HG03571 (cell line): ENCODE measurements around the gene PTER.
A peak's percentile ranks its signal among the peaks of the same experiment; 100 is the strongest.

Experiments
- ATAC-seq: cut with Tn5 transposase; IDR thresholded peaks from one replicate; pipeline ENCODE4 v1.9.1; 2021; ENCODE audit not compliant: unreplicated experiment

PTER gene

DNA sequence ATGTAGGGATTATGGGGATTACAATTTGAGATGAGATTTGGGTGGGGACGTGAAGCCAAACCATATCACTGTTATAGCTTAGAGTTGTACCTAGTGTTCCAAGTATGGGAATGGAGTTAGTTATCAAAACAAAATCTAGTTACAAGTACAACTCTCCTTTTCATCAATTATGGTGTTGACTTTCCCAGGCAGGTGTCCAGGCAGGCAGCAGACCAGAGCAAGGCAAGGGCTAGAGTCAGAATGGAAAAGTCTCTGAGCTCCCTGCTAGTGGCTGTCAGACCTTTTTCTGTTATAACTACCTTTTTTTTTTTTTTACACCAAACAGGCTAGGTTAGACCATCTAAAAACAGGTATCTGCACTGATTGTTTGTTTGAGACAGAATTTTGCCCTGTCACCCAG lies 29.2 kb downstream of the PTER start:
- no peak for ATAC-seq

DNA sequence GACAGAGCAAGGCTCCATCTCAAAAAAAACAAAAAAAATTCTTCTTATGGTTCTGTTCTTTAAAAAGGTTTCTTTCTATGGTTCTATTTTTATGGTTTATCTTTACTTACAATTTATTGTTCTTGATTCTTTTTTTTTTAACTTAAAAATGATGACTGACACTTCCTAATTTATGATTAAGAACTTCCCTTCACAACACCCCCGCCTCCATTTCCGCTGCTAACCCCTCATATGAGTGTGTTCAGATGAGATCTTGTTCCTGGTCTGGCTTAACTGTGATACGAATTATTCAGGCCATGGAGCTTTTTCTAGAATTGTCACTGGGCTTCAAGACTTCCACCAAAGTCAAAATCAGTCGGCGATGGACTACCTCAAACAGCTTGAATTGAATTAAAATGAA lies 33.9 kb downstream of the PTER start:
- no peak for ATAC-seq

DNA sequence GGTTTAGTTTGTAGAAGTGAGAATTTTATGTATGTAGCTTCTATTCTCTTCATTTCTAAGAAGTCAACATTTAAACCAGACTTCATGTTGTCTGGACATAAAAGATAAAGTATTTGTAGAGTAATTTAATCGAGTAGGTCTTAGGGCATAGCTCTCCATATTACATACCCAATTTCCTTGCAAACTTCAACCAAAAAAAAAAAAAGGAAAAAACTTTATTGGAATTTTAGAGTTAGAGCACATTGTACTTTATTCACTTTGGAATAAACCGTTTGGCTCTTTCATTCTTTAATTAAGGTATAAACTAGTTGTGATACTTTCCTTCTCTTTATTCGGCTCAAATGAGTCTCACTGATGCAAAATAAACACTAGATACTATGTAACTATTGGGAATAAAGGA lies 36.0 kb downstream of the PTER start:
- ATAC-seq = no peak

GRCh38 chr10:16477757-16478156 lies 40.9 kb downstream of the PTER start:
- ATAC-seq = no peak

- ATAC-seq = no peak
Observed at GRCh38 chr10:16478801-16479200, 42.0 kb downstream of the PTER start.

DNA sequence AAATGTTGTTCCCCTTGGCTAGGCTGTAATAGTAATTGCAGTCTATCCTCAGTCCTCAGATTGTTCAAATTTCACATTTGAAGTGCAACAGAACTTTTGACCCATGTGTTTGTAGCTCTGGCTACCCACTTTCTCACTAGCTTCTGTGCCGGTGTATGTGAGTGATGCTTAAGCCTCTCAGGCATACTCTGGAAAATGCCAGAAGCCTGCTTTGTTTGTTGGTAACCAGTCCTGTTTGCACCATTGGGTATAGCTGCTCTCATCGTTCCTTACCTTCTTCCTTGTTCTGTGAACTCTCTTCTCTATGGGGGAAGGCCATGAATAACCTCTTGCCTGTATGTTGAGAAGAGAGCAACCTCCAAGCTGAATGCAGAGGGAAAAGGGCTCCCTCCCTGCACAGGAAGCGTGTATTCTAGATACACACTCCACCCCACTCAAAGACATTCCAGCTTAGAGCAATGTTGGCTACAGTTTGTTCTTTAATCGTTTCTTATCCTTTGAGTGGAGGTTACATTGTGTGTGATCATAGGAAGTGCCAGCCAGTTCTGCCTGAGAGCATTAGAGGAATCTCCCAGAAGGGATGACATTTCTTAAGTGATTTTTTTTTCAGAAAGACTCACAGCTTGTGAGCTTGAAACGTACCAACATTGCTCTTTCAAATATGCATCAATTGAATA lies 44.4 kb downstream of the PTER start:
- no peak for ATAC-seq

DNA sequence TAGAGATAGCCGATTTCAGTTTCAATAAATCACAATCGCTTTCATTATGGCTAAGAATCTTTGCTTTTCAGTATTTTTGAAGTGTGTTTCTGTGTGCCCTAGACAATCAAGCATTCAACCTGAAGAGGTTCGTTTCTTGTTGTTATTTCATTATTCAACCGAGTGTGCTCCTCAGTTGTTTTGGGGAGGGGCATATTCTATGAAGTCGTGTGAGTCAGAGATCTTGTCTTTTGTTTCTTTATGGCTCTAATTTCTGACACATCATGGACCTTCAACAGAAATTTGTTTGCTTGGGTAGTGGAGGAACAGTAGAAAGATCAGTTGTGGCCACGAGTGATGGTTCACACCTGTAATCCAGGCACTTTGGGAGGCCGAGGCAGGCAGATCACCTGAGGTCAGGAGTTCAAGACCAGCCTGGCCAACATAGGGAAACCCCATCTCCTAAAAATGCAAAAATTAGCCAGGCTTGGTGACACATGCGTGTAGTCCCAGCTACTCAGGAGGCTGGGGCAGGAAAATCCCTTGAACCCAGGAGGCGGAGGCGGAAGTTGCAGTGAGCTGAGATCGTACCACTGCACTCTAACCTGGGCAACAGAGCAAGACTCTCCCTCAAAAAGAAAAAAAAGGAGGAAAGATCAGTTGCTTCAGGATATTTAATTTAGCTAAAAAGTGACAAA lies 46.6 kb downstream of the PTER start:
- no peak for ATAC-seq

GRCh38 chr10:16490511-16490910 lies 53.7 kb downstream of the PTER start:
- no peak for ATAC-seq

DNA sequence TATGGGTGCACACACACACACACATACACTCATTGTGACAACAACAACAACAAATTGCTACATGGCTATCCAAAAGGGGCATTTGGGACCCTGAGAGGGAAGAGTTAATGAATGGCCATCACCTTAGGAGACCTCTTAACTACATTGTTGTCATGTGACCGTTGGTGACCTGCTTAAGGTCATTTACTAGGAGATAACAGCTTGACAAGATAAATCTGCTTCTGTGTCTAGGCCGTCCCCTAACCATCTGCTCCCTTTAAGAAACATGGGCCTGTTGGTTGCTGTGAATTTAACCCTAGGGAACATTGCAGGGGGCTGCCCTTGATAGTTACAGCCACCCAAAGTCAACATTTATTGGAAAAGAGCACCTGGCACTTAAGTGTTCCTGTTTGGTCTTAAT lies 55.1 kb downstream of the PTER start:
- ATAC-seq = no peak

DNA sequence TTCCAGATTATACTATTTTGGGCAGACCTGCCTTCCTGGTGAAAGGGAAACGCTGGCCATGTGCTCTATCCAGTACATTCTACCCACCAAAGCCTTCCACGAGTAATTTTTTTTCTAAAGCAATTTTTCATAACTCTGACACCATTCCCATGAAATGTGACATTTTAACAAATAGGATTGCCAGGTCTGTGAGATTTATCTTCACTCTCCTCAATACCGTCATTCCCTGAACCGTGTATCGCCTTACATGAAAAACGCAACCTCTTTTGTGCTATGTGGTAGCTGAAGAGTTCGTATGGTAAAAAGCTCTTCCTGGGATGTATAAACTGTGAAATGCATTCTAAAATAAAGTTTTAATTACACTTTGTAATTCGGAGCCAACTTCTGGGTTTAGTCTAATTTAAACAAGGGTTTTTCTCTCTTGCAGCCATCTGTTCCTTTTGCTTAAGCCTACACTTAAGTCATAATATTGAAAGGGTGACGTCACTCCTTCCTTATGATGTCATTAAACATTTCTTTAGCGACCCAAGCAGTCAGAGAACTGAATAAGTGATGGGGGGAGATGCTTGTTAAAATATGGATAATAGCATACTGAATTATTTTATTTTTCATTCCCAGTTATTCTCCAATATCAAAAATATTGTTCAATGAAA lies 57.2 kb downstream of the PTER start:
- no peak for ATAC-seq

DNA sequence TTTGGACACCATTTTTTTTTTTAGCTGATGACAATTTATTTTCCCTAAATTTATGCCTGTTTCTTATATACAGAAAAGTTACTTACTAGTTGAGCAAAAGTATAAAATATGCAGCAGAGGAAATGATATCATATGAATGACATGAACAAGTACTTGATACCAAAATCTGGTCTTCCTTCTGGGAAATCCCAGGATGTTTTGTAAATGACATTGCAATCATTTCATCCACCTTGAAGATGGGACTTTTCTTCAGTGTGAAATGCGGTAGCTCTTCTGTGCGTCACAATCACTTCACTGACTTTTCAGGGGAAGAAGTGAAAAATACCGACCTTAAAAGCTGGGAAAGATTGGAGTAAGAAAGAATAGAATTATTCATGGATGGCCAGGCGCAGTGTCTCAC lies 61.1 kb downstream of the PTER start:
- ATAC-seq = no peak

- ATAC-seq = no peak
Observed at GRCh38 chr10:16505161-16505560, 68.4 kb downstream of the PTER start.

- no peak for ATAC-seq
Observed at GRCh38 chr10:16509996-16510395, 73.2 kb downstream of the PTER start.

DNA sequence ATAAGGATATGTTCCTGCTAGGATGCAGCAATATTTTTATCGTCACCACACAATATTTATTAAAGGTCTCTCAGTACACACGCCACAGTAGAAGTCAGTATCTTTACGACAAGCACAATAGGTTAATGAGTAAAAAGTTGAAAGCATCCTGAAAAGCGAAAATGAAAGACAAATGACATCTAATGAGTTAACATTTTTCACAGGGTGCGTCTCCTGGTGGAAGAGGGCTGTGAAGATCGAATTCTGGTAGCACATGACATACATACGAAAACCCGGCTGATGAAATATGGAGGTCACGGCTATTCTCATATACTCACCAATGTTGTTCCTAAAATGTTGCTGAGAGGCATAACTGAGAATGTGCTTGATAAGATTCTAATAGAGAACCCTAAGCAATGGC lies 74.0 kb downstream of the PTER start:
- no peak for ATAC-seq

- no peak for ATAC-seq
Observed at GRCh38 chr10:16518822-16519221, 82.0 kb downstream of the PTER start.

- ATAC-seq = peak; percentile 37
Observed at GRCh38 chr10:16519250-16519907, 82.6 kb downstream of the PTER start.

DNA sequence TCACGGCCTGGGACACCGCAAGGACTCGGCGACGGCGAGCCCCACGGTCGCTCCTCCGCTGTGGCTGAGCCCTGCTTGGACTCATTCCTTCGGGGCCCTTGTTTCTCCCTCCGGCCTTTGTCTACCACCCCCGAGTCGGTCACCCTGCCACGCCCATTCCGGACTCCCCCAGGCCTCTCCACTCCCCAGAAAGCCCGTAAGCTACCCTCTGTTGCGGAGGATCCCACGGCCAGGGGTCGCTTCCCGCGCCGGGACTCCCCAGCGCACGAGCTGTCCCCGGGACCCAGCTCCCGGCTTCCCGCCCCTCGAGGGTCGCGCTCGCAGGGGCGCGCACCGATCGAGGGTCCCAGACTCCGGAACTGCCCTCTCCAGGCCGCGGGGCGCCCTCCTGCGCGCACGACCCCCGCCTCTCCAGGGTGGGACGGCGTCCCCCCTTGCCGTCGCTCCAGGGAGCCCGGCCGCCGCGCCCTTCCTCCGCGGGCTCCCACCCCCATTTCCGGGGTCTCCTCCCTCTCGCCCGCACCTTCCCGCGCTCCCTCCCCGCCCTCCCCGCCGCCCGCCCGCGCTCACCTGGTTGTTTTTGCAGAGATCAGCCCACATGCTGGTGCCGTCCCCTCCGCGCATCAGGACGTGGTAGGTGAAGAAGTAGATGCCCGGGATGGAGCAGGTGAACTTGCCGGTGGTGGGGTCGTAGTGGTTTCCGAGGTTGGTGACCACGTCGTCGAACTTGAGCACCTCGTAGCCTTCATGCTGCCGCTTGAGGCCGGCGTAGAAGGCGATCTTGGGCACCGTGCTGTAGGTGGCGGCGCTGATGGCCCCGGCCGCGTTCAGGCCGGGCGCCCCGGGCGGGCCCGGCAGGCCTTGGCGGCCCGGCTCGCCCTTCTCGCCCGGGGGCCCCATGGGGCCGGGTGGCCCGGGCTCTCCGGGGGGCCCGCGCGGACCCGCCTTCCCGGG lies 83.4 kb downstream of the PTER start:
- peak; percentile 40 for ATAC-seq

- ATAC-seq = peak; percentile 52
Observed at GRCh38 chr10:16520900-16521299, 84.1 kb downstream of the PTER start.

DNA sequence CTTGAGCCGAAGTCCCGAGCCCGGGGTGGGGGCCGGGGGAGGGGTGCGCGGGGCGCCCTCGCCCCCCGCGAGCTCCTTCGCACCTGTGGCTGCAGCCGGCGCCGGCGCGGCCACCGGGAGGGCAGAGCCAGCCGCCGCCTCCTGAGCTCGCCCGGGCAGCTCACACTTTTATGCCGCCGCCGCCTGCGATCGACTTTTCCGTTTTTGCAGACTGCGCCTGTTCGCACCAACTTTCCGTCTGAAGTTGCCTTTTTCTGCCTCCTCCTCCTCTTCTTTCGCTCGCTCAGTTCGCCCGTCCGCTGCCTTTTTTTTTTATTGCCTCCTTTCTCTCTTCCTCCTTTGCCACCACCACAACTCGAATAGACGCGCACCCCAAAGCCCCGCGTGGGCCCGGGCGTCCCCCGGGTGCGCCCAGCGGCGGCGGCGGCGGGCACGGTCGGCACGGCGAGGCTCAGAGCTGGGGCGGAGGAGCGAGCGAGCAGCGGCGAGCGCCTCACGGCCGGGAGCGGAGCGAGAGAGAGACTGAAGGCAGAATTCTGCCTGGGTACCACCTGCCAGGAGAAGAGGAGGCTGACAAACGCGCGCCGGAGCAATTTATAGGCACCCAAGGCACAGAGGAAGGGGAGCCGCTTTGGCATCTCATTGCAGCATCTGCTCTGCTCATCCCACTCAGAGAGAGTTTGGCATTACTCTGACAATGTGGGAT lies 84.7 kb downstream of the PTER start, which contains the start of gene C1QL3:
Gene C1QL3 (minus strand): TSS at position 569 of the 706 bp plus-strand sequence. CDS start 814 bp downstream, outside the sequence.
- ATAC-seq = peak; percentile 26

DNA sequence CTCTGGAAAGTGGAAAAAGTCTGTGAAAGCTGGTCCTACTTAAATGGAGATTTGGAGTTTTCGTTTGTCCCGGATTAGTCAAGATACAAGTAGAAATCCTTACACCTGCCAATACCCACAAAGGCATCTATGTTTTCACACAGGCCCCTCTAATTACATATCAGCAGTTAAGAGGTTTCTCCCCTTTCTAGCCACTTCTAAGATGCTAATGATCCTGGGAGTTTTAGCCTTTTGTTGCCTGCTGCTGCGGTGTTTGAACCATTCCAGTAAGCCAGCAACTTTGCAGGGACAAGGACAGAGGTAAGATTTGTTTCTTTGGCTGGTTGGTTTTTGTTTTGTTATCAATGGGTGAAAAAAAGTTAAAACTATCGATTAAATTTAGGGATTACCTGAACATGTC lies 90.6 kb downstream of the PTER start:
- no peak for ATAC-seq
